CD4-positive, alpha-beta T cell treated with Interferon alpha-2 for 1 hour (primary cell): ENCODE measurements around the gene TRIO.

Source experiments
- DNase-seq, 2 donors: peaks; one replicate each; pipeline ENCODE4 v3.0.0-alpha.2; 2020 to 2022

Gene TRIO

GRCh38 chr5:14250748-14251701 is 107.9 kb downstream of the TRIO start:
- DNase-seq = no peak

GRCh38 chr5:14251733-14252132 is 108.6 kb downstream of the TRIO start:
- no peak for DNase-seq

GRCh38 chr5:14252793-14253192 is 109.7 kb downstream of the TRIO start:
- DNase-seq = no peak

- no peak for DNase-seq
Measured at GRCh38 chr5:14254686-14255085, 111.5 kb downstream of the TRIO start.

- DNase-seq = no peak
Measured at GRCh38 chr5:14256026-14256690, 113.0 kb downstream of the TRIO start.

GRCh38 chr5:14256756-14257393 is 113.7 kb downstream of the TRIO start:
- no peak for DNase-seq

- no peak for DNase-seq
Measured at GRCh38 chr5:14257995-14258403, 114.9 kb downstream of the TRIO start.

- no peak for DNase-seq
Measured at GRCh38 chr5:14258840-14259239, 115.7 kb downstream of the TRIO start.

GRCh38 chr5:14260637-14261036 is 117.5 kb downstream of the TRIO start:
- no peak for DNase-seq

GRCh38 chr5:14261235-14261634 is 118.1 kb downstream of the TRIO start:
- DNase-seq = no peak

GRCh38 chr5:14261856-14262611 is 118.9 kb downstream of the TRIO start:
- DNase-seq = no peak

- DNase-seq = no peak
Measured at GRCh38 chr5:14263113-14263512, 120.0 kb downstream of the TRIO start.

- DNase-seq = no peak
Measured at GRCh38 chr5:14263699-14264098, 120.6 kb downstream of the TRIO start.

- DNase-seq = peak; percentile 64 to 83
Measured at GRCh38 chr5:14264605-14265316, 121.6 kb downstream of the TRIO start.

- no peak for DNase-seq
Measured at GRCh38 chr5:14265570-14265969, 122.4 kb downstream of the TRIO start.

GRCh38 chr5:14266171-14266570 is 123.0 kb downstream of the TRIO start:
- DNase-seq = no peak

- no peak for DNase-seq
Measured at GRCh38 chr5:14266686-14267085, 123.5 kb downstream of the TRIO start.

- DNase-seq = no peak
Measured at GRCh38 chr5:14267166-14267838, 124.2 kb downstream of the TRIO start.

- DNase-seq = no peak
Measured at GRCh38 chr5:14267991-14268708, 125.0 kb downstream of the TRIO start.

- DNase-seq = no peak
Measured at GRCh38 chr5:14268738-14269137, 125.6 kb downstream of the TRIO start.

GRCh38 chr5:14269395-14269794 is 126.3 kb downstream of the TRIO start:
- DNase-seq = no peak
